Measurements from ENCODE around the gene YKT6.

The YKT6 gene

GRCh38 chr7:44257213-44257612 lies 56.4 kb downstream of the YKT6 start:
- Histone ChIP-seq H3K9me3 (ENCODE audit: control insufficient read depth, low read length) (no peaks in the 10 kb centered on the region), H3K27me3 (ENCODE audit: control insufficient read depth, insufficient read depth, low read length) (no peaks in the 10 kb centered on the region), H3K4me1 (peaks cover 15% of the 10 kb centered on the region), H3K36me3 (ENCODE audit: control insufficient read depth, insufficient read depth, low read length) (no peaks in the 10 kb centered on the region), H3K4me3 (ENCODE audit: low read depth, low read length) (no peak overlapping the region), H2AFZ (peak overlapping the region; percentile 44), H3K9ac (no peak overlapping the region), H3K79me2 (no peaks in the 10 kb centered on the region), H3K27ac (no peak overlapping the region), H3K4me2 (ENCODE audit: low read length) (no peak overlapping the region)
- TF ChIP-seq CTCF (IDR thresholded peaks at IDR 0.05), result no peak

DNA sequence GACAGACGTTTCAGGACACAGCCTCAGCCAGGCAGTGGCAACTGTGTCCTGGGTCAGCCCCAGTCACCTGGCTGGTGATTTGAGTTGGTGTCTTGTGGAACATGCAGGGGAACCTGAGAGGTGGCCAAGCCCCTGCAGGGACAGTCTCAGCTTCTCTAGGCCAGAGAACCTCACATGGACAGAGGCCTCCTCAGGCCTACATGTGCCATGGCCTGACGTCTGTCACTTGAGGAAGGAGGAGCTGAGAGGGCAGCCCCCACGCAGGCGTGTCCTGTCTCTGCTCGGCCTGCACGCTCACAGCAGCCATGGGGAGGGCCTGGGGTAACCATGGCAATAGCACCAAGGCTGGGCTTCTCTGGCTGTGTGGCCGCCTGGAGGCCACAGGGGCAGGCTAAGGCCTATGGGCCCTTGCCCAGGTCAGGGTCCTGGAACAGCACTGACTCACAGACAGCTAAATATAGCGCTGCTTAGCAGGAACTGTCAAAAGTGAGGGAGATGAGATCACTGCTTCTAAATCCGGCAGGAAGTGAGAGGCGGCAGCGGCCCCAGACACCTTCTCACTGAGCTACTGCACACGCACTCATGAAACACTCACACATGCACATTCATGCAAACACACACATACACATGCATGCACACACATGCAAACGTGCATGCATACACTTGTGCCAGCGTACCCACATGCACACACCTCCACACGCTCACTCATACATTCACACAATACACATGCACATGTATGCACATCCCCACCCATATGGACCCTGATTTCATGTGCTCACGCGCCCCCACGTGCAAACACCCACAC lies 57.0 kb downstream of the YKT6 start:
- peak; percentile 11 for TF ChIP-seq CTCF (IDR thresholded peaks at IDR 0.05)
- H3K36me3 ChIP-seq (ENCODE audit: control insufficient read depth, insufficient read depth, low read length), result no peaks in the 10 kb centered on the region
- no peak overlapping the region for H3K4me2 ChIP-seq (ENCODE audit: low read length)
- H3K4me1 ChIP-seq, result peaks cover 15% of the 10 kb centered on the region
- H3K9me3 ChIP-seq (ENCODE audit: control insufficient read depth, low read length), result no peaks in the 10 kb centered on the region
- H3K79me2 ChIP-seq, result no peaks in the 10 kb centered on the region
- peak overlapping the region; percentile 37 for H3K27ac ChIP-seq
- H3K27me3 ChIP-seq (ENCODE audit: control insufficient read depth, insufficient read depth, low read length), result no peaks in the 10 kb centered on the region
- H2AFZ ChIP-seq, result peak overlapping the region; percentile 44
- no peak overlapping the region for H3K9ac ChIP-seq
- no peak overlapping the region for H3K4me3 ChIP-seq (ENCODE audit: low read depth, low read length)

DNA sequence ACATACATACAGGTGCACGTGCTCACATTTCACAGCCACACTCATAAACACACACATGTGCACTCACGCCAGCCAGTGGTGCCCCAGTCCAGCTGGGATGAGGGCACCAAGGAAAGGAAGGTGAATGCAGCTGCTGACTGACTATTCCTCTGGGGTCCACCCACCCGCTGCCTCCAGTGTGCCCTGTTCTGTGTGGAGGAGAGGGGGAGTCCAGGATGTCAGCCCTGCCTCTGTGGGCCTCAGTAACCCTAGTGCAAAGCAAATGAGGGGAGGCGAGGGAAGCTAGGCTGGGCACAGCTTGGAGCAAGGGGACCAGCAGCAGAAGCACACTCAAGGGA lies 57.6 kb downstream of the YKT6 start:
- Histone ChIP-seq H3K27ac (peak overlapping the region; percentile 37), H3K4me1 (peaks cover 15% of the 10 kb centered on the region), H3K36me3 (ENCODE audit: control insufficient read depth, insufficient read depth, low read length) (no peaks in the 10 kb centered on the region), H3K9ac (no peak overlapping the region), H3K4me2 (ENCODE audit: low read length) (no peak overlapping the region), H3K27me3 (ENCODE audit: control insufficient read depth, insufficient read depth, low read length) (no peaks in the 10 kb centered on the region), H3K9me3 (ENCODE audit: control insufficient read depth, low read length) (no peaks in the 10 kb centered on the region), H3K79me2 (no peaks in the 10 kb centered on the region), H3K4me3 (ENCODE audit: low read depth, low read length) (no peak overlapping the region), H2AFZ (no peak overlapping the region)
- no peak for TF ChIP-seq CTCF (IDR thresholded peaks at IDR 0.05)

DNA sequence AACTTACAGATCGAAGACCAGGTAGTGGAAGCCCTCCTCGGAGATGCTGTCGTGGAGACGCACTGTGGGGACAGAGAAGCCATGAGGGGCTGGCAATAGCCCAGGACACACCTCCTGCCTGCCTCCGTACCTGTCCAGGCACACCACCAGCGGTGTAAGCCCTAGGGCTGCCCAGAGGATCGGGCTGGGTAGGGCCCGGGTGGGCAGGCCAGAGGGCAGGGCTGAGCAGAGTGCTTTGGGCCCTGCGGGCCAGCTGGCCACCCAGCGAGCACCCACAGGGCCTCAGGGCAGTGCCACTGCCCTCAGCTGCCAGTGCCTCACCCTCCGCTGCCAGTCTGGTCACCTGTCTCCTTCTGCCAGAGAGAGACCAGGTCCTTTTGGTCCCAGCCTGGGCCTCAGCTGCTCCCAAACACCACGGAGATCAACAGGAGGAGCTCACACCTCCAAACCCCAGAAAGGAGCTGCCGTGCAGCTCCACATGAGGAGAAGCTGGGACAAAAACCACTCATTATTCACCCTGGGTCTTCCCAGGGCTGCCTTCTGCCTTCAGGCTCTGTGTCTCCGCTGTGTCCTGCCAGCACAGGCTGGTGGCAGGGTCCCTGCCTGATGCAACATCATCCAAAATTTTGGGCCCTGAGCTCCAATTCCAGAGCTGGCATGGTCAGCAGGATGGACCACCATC lies 58.2 kb downstream of the YKT6 start:
- Histone ChIP-seq H3K9ac (no peak overlapping the region), H2AFZ (no peak overlapping the region), H3K79me2 (no peaks in the 10 kb centered on the region), H3K4me1 (peaks cover 15% of the 10 kb centered on the region), H3K27ac (no peak overlapping the region), H3K4me2 (ENCODE audit: low read length) (no peak overlapping the region), H3K36me3 (ENCODE audit: control insufficient read depth, insufficient read depth, low read length) (no peaks in the 10 kb centered on the region), H3K4me3 (ENCODE audit: low read depth, low read length) (no peak overlapping the region), H3K9me3 (ENCODE audit: control insufficient read depth, low read length) (no peaks in the 10 kb centered on the region), H3K27me3 (ENCODE audit: control insufficient read depth, insufficient read depth, low read length) (no peaks in the 10 kb centered on the region)
- TF ChIP-seq CTCF (IDR thresholded peaks at IDR 0.05), result no peak
